ENCODE measurements around the gene KRTAP20-2. TPM values are rescaled to one million over a fixed set of nuclear protein-coding genes. Genes with fewer than 3 reads are reported as not detected.

KRTAP20-2 gene
- total RNA-seq = not detected
- polyA plus RNA-seq = not detected
- long read RNA-seq, donor 1 = 0 reads
- long read RNA-seq, donor 2 = 0 reads
- long read RNA-seq, donor 3 = 0 reads
- long read RNA-seq, donor 4 = 0 reads

- Histone ChIP-seq H3K4me1 (ENCODE audit: control insufficient read depth, insufficient read depth, low read length) (no peaks in the 10 kb centered on the region), H3K9me3 (ENCODE audit: control insufficient read depth, low read length) (no peaks in the 10 kb centered on the region), H3K27ac (ENCODE audit: low read length) (no peak within 1 kb of the TSS), H3K27me3 (ENCODE audit: control insufficient read depth, insufficient read depth) (no peaks in the 10 kb centered on the region), H3K4me3 (ENCODE audit: low read length) (no peak within 1 kb of the TSS)
- WGBS = 93% methylated on average over 1 of the region's 1 CpG
- DNase-seq (no peak), ATAC-seq (no peak)
- intact Hi-C loops (cut with DNase I) = no loop called here
Observed at GRCh38 chr21:30634906-30635305, at the start of gene KRTAP20-2. TSS of gene KRTAP20-2 (plus strand) at chr21:30635206. CDS start at chr21:30635264, 58 bp downstream.

- no peak within 1 kb of the TSS for H3K27ac ChIP-seq (ENCODE audit: low read length)
- H3K9me3 ChIP-seq (ENCODE audit: control insufficient read depth, low read length) = no peaks in the 10 kb centered on the region
- no peaks in the 10 kb centered on the region for H3K27me3 ChIP-seq (ENCODE audit: control insufficient read depth, insufficient read depth)
Observed at GRCh38 chr21:30590297-30590696, 44.7 kb upstream of the KRTAP20-2 start, which contains the start of gene KRTAP22-2. TSS of gene KRTAP22-2 (minus strand) at chr21:30590397.

GRCh38 chr21:30592140-30592539 is 42.9 kb upstream of the KRTAP20-2 start, which contains the start of gene KRTAP6-3:
TSS of gene KRTAP6-3 (plus strand) at chr21:30592440. CDS start at chr21:30592446, 6 bp downstream.
- WGBS = 90% methylated on average over 4 of the region's 4 CpGs
- Histone ChIP-seq H3K4me1 (ENCODE audit: control insufficient read depth, insufficient read depth, low read length) (no peaks in the 10 kb centered on the region), H3K9me3 (ENCODE audit: control insufficient read depth, low read length) (no peaks in the 10 kb centered on the region), H3K4me3 (ENCODE audit: low read length) (no peak within 1 kb of the TSS), H3K27me3 (ENCODE audit: control insufficient read depth, insufficient read depth) (no peaks in the 10 kb centered on the region), H3K27ac (ENCODE audit: low read length) (no peak within 1 kb of the TSS)
- intact Hi-C loops (cut with DNase I) = no loop called here
- DNase-seq (no peak), ATAC-seq (no peak)

More at GRCh38 chr21:30590297-30590696, 44.7 kb upstream of the KRTAP20-2 start, which contains the start of gene KRTAP22-2:
- DNase-seq = no peak
- no peak within 1 kb of the TSS for H3K4me3 ChIP-seq (ENCODE audit: low read length)
- ATAC-seq = no peak
- intact Hi-C loops (cut with DNase I) = no loop called here
- no peaks in the 10 kb centered on the region for H3K4me1 ChIP-seq (ENCODE audit: control insufficient read depth, insufficient read depth, low read length)

GRCh38 chr21:30598802-30599201 is 36.2 kb upstream of the KRTAP20-2 start, which contains the start of gene KRTAP6-2:
TSS of gene KRTAP6-2 (minus strand) at chr21:30598902. CDS start at chr21:30598874, 28 bp downstream.
- H3K27ac ChIP-seq (ENCODE audit: low read length) = no peak within 1 kb of the TSS
- H3K27me3 ChIP-seq (ENCODE audit: control insufficient read depth, insufficient read depth) = no peaks in the 10 kb centered on the region
- intact Hi-C loops (cut with DNase I) = no loop called here
- no peaks in the 10 kb centered on the region for H3K9me3 ChIP-seq (ENCODE audit: control insufficient read depth, low read length)
- H3K4me1 ChIP-seq (ENCODE audit: control insufficient read depth, insufficient read depth, low read length) = no peaks in the 10 kb centered on the region
- no peak within 1 kb of the TSS for H3K4me3 ChIP-seq (ENCODE audit: low read length)
- 93% methylated on average over 6 of the region's 6 CpGs for WGBS
- no peak for DNase-seq
- ATAC-seq = no peak

- 39% methylated on average over 1 of the region's 1 CpG for WGBS
- Histone ChIP-seq H3K27me3 (ENCODE audit: control insufficient read depth, insufficient read depth) (no peaks in the 10 kb centered on the region), H3K9me3 (ENCODE audit: control insufficient read depth, low read length) (no peaks in the 10 kb centered on the region), H3K27ac (ENCODE audit: low read length) (no peak within 1 kb of the TSS), H3K4me1 (ENCODE audit: control insufficient read depth, insufficient read depth, low read length) (no peaks in the 10 kb centered on the region), H3K4me3 (ENCODE audit: low read length) (no peak within 1 kb of the TSS)
- intact Hi-C loops (cut with DNase I) = no loop called here
- DNase-seq (no peak), ATAC-seq (no peak)
Observed at GRCh38 chr21:30600787-30601186, 34.2 kb upstream of the KRTAP20-2 start, which contains the start of gene KRTAP22-1. TSS of gene KRTAP22-1 (plus strand) at chr21:30601087.

- H3K27me3 ChIP-seq (ENCODE audit: control insufficient read depth, insufficient read depth) = no peaks in the 10 kb centered on the region
- 89% methylated on average over 2 of the region's 2 CpGs for WGBS
Observed at GRCh38 chr21:30605968-30606367, 29.0 kb upstream of the KRTAP20-2 start.

GRCh38 chr21:30612132-30612531 is 22.9 kb upstream of the KRTAP20-2 start:
- Histone ChIP-seq H3K9me3 (ENCODE audit: control insufficient read depth, low read length) (no peaks in the 10 kb centered on the region), H3K4me1 (ENCODE audit: control insufficient read depth, insufficient read depth, low read length) (no peaks in the 10 kb centered on the region), H3K4me3 (ENCODE audit: low read length) (no peak overlapping the region), H3K27ac (ENCODE audit: low read length) (no peak overlapping the region), H3K27me3 (ENCODE audit: control insufficient read depth, insufficient read depth) (no peaks in the 10 kb centered on the region)
- ATAC-seq = no peak
- 76% methylated on average over 2 of the region's 2 CpGs for WGBS
- DNase-seq = no peak
- intact Hi-C loops (cut with DNase I) = no loop called here

More at GRCh38 chr21:30605968-30606367, 29.0 kb upstream of the KRTAP20-2 start:
- Histone ChIP-seq H3K27ac (ENCODE audit: low read length) (no peak overlapping the region), H3K9me3 (ENCODE audit: control insufficient read depth, low read length) (no peaks in the 10 kb centered on the region), H3K4me1 (ENCODE audit: control insufficient read depth, insufficient read depth, low read length) (no peaks in the 10 kb centered on the region), H3K4me3 (ENCODE audit: low read length) (no peak overlapping the region)
- DNase-seq = no peak
- ATAC-seq = no peak
- intact Hi-C loops (cut with DNase I) = no loop called here

- no peak for DNase-seq
- H3K4me1 ChIP-seq (ENCODE audit: control insufficient read depth, insufficient read depth, low read length) = no peaks in the 10 kb centered on the region
- H3K27ac ChIP-seq (ENCODE audit: low read length) = no peak within 1 kb of the TSS
- intact Hi-C loops (cut with DNase I) = no loop called here
- H3K4me3 ChIP-seq (ENCODE audit: low read length) = no peak within 1 kb of the TSS
- WGBS = 69% methylated on average over 2 of the region's 2 CpGs
- no peak for ATAC-seq
- no peaks in the 10 kb centered on the region for H3K27me3 ChIP-seq (ENCODE audit: control insufficient read depth, insufficient read depth)
- H3K9me3 ChIP-seq (ENCODE audit: control insufficient read depth, low read length) = no peaks in the 10 kb centered on the region
Observed at GRCh38 chr21:30613836-30614235, 21.2 kb upstream of the KRTAP20-2 start, which contains the start of gene KRTAP6-1. TSS of gene KRTAP6-1 (minus strand) at chr21:30613930. CDS start at chr21:30613904, 26 bp downstream.

GRCh38 chr21:30615199-30615598 is 19.8 kb upstream of the KRTAP20-2 start:
- intact Hi-C loops (cut with DNase I) = no loop called here
- no peak overlapping the region for H3K27ac ChIP-seq (ENCODE audit: low read length)
- ATAC-seq = no peak

GRCh38 chr21:30616125-30616524 is 18.9 kb upstream of the KRTAP20-2 start, which contains the start of gene KRTAP20-1:
TSS of gene KRTAP20-1 (plus strand) at chr21:30616425. CDS start at chr21:30616455, 30 bp downstream.
- no peak within 1 kb of the TSS for H3K27ac ChIP-seq (ENCODE audit: low read length)
- WGBS = 94% methylated on average over 2 of the region's 2 CpGs
- H3K27me3 ChIP-seq (ENCODE audit: control insufficient read depth, insufficient read depth) = no peaks in the 10 kb centered on the region
- no peaks in the 10 kb centered on the region for H3K4me1 ChIP-seq (ENCODE audit: control insufficient read depth, insufficient read depth, low read length)
- no peak for ATAC-seq
- intact Hi-C loops (cut with DNase I) = no loop called here
- H3K9me3 ChIP-seq (ENCODE audit: control insufficient read depth, low read length) = no peaks in the 10 kb centered on the region
- no peak for DNase-seq
- H3K4me3 ChIP-seq (ENCODE audit: low read length) = no peak within 1 kb of the TSS

More at GRCh38 chr21:30615199-30615598, 19.8 kb upstream of the KRTAP20-2 start:
- H3K9me3 ChIP-seq (ENCODE audit: control insufficient read depth, low read length) = no peaks in the 10 kb centered on the region
- no peak overlapping the region for H3K4me3 ChIP-seq (ENCODE audit: low read length)
- H3K27me3 ChIP-seq (ENCODE audit: control insufficient read depth, insufficient read depth) = no peaks in the 10 kb centered on the region
- no peaks in the 10 kb centered on the region for H3K4me1 ChIP-seq (ENCODE audit: control insufficient read depth, insufficient read depth, low read length)
- no peak for DNase-seq

- intact Hi-C loops (cut with DNase I) = no loop called here
- Histone ChIP-seq H3K9me3 (ENCODE audit: control insufficient read depth, low read length) (no peaks in the 10 kb centered on the region), H3K4me1 (ENCODE audit: control insufficient read depth, insufficient read depth, low read length) (no peaks in the 10 kb centered on the region), H3K27me3 (ENCODE audit: control insufficient read depth, insufficient read depth) (no peaks in the 10 kb centered on the region), H3K4me3 (ENCODE audit: low read length) (no peak overlapping the region), H3K27ac (ENCODE audit: low read length) (no peak overlapping the region)
- ATAC-seq = no peak
- no peak for DNase-seq
Observed at GRCh38 chr21:30620080-30620479, 14.9 kb upstream of the KRTAP20-2 start.
